ENCODE data around the gene GPC2. TPM values are rescaled to one million over a fixed set of nuclear protein-coding genes. Genes with fewer than 3 reads are reported as not detected.

The GPC2 gene
- total RNA-seq, 4 donors from 2014 or later = 0.57 to 1.4 (median 0.83) TPM; not detected in 1

GRCh38 chr7:100210805-100211204 lies 33.6 kb upstream of the GPC2 start:
- H3K4me3 ChIP-seq = no peak overlapping the region
- H3K27me3 ChIP-seq = no peaks in the 10 kb centered on the region
- no peak overlapping the region for H3K27ac ChIP-seq
- peaks cover 0 to 6% (median 0%) of the 10 kb centered on the region in 3 donors for H3K4me1 ChIP-seq
- no peaks in the 10 kb centered on the region for H3K36me3 ChIP-seq
- no peak for DNase-seq
- 50 to 60% methylated on average over 1 to 5 of the region's 5 CpGs for WGBS, 2 donors
- TF ChIP-seq CTCF (IDR thresholded peaks at IDR 0.05) (no peak), POLR2A (IDR thresholded peaks at IDR 0.05) (no peak)
- intact Hi-C loops (cut with DNase I) = no loop called here
- no peaks in the 10 kb centered on the region for H3K9me3 ChIP-seq

- no peaks in the 10 kb centered on the region for H3K27me3 ChIP-seq
- no peaks in the 10 kb centered on the region for H3K36me3 ChIP-seq
- no peak overlapping the region for H3K4me3 ChIP-seq
- no peak for DNase-seq
- H3K27ac ChIP-seq = no peak overlapping the region
- H3K4me1 ChIP-seq = no peaks in the 10 kb centered on the region
- H3K9me3 ChIP-seq = no peaks in the 10 kb centered on the region
- TF ChIP-seq CTCF (IDR thresholded peaks at IDR 0.05) (no peak), POLR2A (IDR thresholded peaks at IDR 0.05) (no peak)
- WGBS, 2 donors = 67 to 75% methylated on average over 6 of the region's 6 CpGs
- intact Hi-C loops (cut with DNase I) = no loop called here
These were observed 32.3 kb upstream of the GPC2 start for GRCh38 chr7:100209493-100209892.

GRCh38 chr7:100208911-100209408 lies 31.8 kb upstream of the GPC2 start:
- Histone ChIP-seq H3K9me3 (no peaks in the 10 kb centered on the region), H3K4me3 (no peak overlapping the region), H3K4me1 (no peaks in the 10 kb centered on the region), H3K36me3 (no peaks in the 10 kb centered on the region), H3K27ac (no peak overlapping the region), H3K27me3 (no peaks in the 10 kb centered on the region)
- no peak for DNase-seq
- TF ChIP-seq CTCF (IDR thresholded peaks at IDR 0.05) (no peak), POLR2A (IDR thresholded peaks at IDR 0.05) (no peak)
- intact Hi-C loops (cut with DNase I) = no loop called here
- WGBS, 2 donors = 63% methylated on average over 6 of the region's 6 CpGs

- Histone ChIP-seq H3K27me3 (peaks cover 0 to 15% (median 0%) of the 10 kb centered on the region in 4 donors), H3K27ac (no peak overlapping the region), H3K9me3 (no peaks in the 10 kb centered on the region), H3K36me3 (no peaks in the 10 kb centered on the region), H3K4me1 (no peaks in the 10 kb centered on the region), H3K4me3 (no peak overlapping the region)
- no peak for DNase-seq
- WGBS, 2 donors = 79 to 90% methylated on average over 6 to 8 of the region's 9 CpGs
- TF ChIP-seq POLR2A (IDR thresholded peaks at IDR 0.05) = no peak
- TF ChIP-seq CTCF (IDR thresholded peaks at IDR 0.05) = no peak
- intact Hi-C loops (cut with DNase I) = no loop called here
These were observed 27.3 kb upstream of the GPC2 start for GRCh38 chr7:100204454-100204853.

GRCh38 chr7:100200693-100201092 lies 23.5 kb upstream of the GPC2 start:
- intact Hi-C loops (cut with DNase I) = no loop called here
- TF ChIP-seq POLR2A (IDR thresholded peaks at IDR 0.05) = no peak
- no peak for TF ChIP-seq CTCF (IDR thresholded peaks at IDR 0.05)
- H3K27me3 ChIP-seq = peaks cover 0 to 23% (median 0%) of the 10 kb centered on the region in 4 donors
- 70 to 80% methylated on average over 7 to 9 of the region's 11 CpGs for WGBS, 2 donors
- no peaks in the 10 kb centered on the region for H3K9me3 ChIP-seq
- no peaks in the 10 kb centered on the region for H3K4me1 ChIP-seq
- no peak overlapping the region for H3K27ac ChIP-seq
- no peak overlapping the region for H3K4me3 ChIP-seq
- DNase-seq = no peak
- no peaks in the 10 kb centered on the region for H3K36me3 ChIP-seq
